Neural cell (in vitro differentiated cells): ENCODE measurements around the gene FGGY. TPM values are rescaled to one million over a fixed set of nuclear protein-coding genes. Genes with fewer than 3 reads are reported as not detected.

Source experiments
- H2AFZ ChIP-seq: fragments of 200-600, 300-800 bp; sonication (generic), shearing (Covaris generic); 2 replicates; pipeline ENCODE4 v1.6.0; 2014; ENCODE audit warnings: low read depth, mild to moderate bottlenecking, antibody characterized with exemption, low read length, moderate library complexity
- H3F3A ChIP-seq: fragments of 200-600 bp; shearing (Covaris generic); 2 replicates; pipeline ENCODE4 v1.6.1; 2016; ENCODE audit warnings: mild to moderate bottlenecking, moderate library complexity, mixed read lengths, antibody characterized with exemption, low read length; ENCODE audit not compliant: insufficient read depth, poor library complexity, severe bottlenecking
- H3K27ac ChIP-seq: fragments of 200-600, 300-800 bp; sonication (generic), shearing (Covaris generic); 2 replicates; pipeline ENCODE4 v1.5.1; 2014; ENCODE audit warnings: mild to moderate bottlenecking, low read length, moderate library complexity
- H3K27me3 ChIP-seq: fragments of 300-800, 200-600 bp; sonication (generic), shearing (Covaris generic); 2 replicates; pipeline ENCODE4 v1.6.0; 2014; ENCODE audit warnings: mild to moderate bottlenecking, low read depth, low read length, moderate library complexity; ENCODE audit not compliant: insufficient read depth
- H3K36me3 ChIP-seq: fragments of 300-800, 200-600 bp; sonication (generic), shearing (Covaris generic); 2 replicates; pipeline ENCODE4 v1.5.1; 2014; ENCODE audit warnings: mild to moderate bottlenecking, antibody characterized with exemption, low read length, moderate library complexity; ENCODE audit not compliant: insufficient read depth
- H3K4me2 ChIP-seq: fragments of 300-800, 200-600 bp; sonication (generic), shearing (Covaris generic); 2 replicates; pipeline ENCODE4 v1.6.0; 2014; ENCODE audit warnings: mild to moderate bottlenecking, low read length
- H3K4me3 ChIP-seq: fragments of 300-800, 200-600 bp; sonication (generic), shearing (Covaris generic); 2 replicates; pipeline ENCODE4 v1.5.1; 2014; ENCODE audit warnings: mild to moderate bottlenecking, low read length, moderate library complexity
- H3K79me2 ChIP-seq: fragments of 200-600 bp; shearing (Covaris generic); replicated peaks from 2 replicates; pipeline ENCODE4 v1.6.0; 2014; ENCODE audit warnings: mild to moderate bottlenecking, low read length, moderate library complexity; ENCODE audit not compliant: insufficient read depth
- H3K9ac ChIP-seq: fragments of 300-800, 200-600 bp; sonication (generic), shearing (Covaris generic); 2 replicates; pipeline ENCODE4 v1.6.1; 2016; ENCODE audit warnings: mild to moderate bottlenecking, low read length, mixed read lengths
- H3K9me2 ChIP-seq: fragments of 200-600 bp; shearing (Covaris generic); 2 replicates; pipeline ENCODE4 v1.6.1; 2016; ENCODE audit warnings: mild to moderate bottlenecking, low read length, mixed read lengths; ENCODE audit not compliant: insufficient read depth
- H3K9me3 ChIP-seq: fragments of 200-600, 300-800 bp; sonication (generic), shearing (Covaris generic); 2 replicates; pipeline ENCODE4 v1.6.1; 2016; ENCODE audit warnings: mild to moderate bottlenecking, mixed run types, low read length, moderate library complexity, mixed read lengths
- H4K20me1 ChIP-seq: fragments of 200-600 bp; shearing (Covaris generic); 2 replicates; pipeline ENCODE4 v1.6.1; 2016; ENCODE audit warnings: mild to moderate bottlenecking, mixed run types; ENCODE audit not compliant: insufficient read depth
- EP300 ChIP-seq: fragments of 450-650 bp; conservative IDR thresholded peaks from 2 replicates; pipeline ENCODE4 v1.6.1; 2014; ENCODE audit warnings: antibody characterized with exemption, mild to moderate bottlenecking, moderate library complexity; ENCODE audit not compliant: poor library complexity, severe bottlenecking
- EZH2 ChIP-seq: fragments of 200-600, 300-800 bp; shearing (Covaris generic), sonication (generic); IDR thresholded peaks from 2 replicates; pipeline ENCODE4 v1.6.1; 2014; ENCODE audit warnings: antibody characterized with exemption, low read length, borderline replicate concordance, mild to moderate bottlenecking; ENCODE audit not compliant: insufficient read depth, poor library complexity, severe bottlenecking
- MXI1 ChIP-seq: fragments of 450-650 bp; conservative IDR thresholded peaks from 2 replicates; pipeline ENCODE4 v1.6.1; 2014; ENCODE audit warnings: antibody characterized with exemption, mild to moderate bottlenecking; ENCODE audit not compliant: poor library complexity, severe bottlenecking
- POLR2AphosphoS5 ChIP-seq: IDR thresholded peaks from 2 replicates; pipeline ENCODE4 v1.6.1; 2012
- RAD21 ChIP-seq: fragments of 450-650 bp; conservative IDR thresholded peaks from 2 replicates; pipeline ENCODE4 v1.6.1; 2014; ENCODE audit warnings: antibody characterized with exemption, mild to moderate bottlenecking, moderate library complexity
- SMC3 ChIP-seq: fragments of 450-650 bp; conservative IDR thresholded peaks from 2 replicates; pipeline ENCODE4 v1.6.1; 2014; ENCODE audit warnings: antibody characterized with exemption, mild to moderate bottlenecking, moderate library complexity; ENCODE audit not compliant: poor library complexity
- TAF1 ChIP-seq: IDR thresholded peaks from 2 replicates; pipeline ENCODE4 v1.6.1; 2012; ENCODE audit warnings: low read depth
- polyA plus RNA-seq: library from polyadenylated mRNA; depleted of rRNA; stranded (reverse); fragments of >200 nt; gene quantifications from 2 replicates; pipeline ENCODE4 v1.2.3, GENCODE V29; 2014
- TF ChIP-seq, protein P1 (sequence below): fragments of 450-650 bp; IDR thresholded peaks from 2 replicates; pipeline ENCODE4 v1.5.1; 2014; ENCODE audit warnings: antibody characterized with exemption, mild to moderate bottlenecking, moderate library complexity; ENCODE audit not compliant: poor library complexity, severe bottlenecking
- TF ChIP-seq, protein P2 (sequence below): IDR thresholded peaks from 2 replicates; pipeline ENCODE4 v1.6.1; 2012; ENCODE audit warnings: borderline replicate concordance

Gene FGGY
- polyA plus RNA-seq, 1 donor from 2014 or later, result 7.4 TPM

DNA sequence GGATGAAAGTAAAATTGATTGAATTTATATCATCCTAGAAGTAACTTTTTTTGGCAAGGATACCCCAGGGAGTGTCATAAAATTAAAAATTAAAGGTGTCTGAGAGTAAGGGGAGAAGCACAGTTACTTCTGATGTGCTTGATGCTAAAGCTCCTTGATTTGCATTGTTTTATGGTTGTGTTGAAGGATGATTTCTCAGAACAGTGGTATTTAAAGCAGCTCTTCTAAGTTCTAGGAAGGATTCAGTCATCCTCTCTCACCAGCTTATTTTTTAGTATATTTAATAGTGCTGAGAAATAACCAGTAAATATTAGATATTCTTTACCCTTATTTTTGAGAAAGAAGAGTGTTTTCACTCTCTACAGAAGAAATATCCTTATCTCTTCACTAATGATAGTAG, 93.0 kb downstream of the FGGY start:
- Histone ChIP-seq H2AFZ (no peak overlapping the region), H3K27ac (no peak overlapping the region), H3K9me2 (no peaks in the 10 kb centered on the region), H3K27me3 (no peaks in the 10 kb centered on the region), H3K9me3 (no peaks in the 10 kb centered on the region), H4K20me1 (no peaks in the 10 kb centered on the region), H3K9ac (no peak overlapping the region), H3K36me3 (no peaks in the 10 kb centered on the region), H3K4me2 (no peak overlapping the region), H3K79me2 (no peaks in the 10 kb centered on the region), H3F3A (no peaks in the 10 kb centered on the region), H3K4me3 (no peak overlapping the region)
- TF ChIP-seq EP300, result no peak

DNA sequence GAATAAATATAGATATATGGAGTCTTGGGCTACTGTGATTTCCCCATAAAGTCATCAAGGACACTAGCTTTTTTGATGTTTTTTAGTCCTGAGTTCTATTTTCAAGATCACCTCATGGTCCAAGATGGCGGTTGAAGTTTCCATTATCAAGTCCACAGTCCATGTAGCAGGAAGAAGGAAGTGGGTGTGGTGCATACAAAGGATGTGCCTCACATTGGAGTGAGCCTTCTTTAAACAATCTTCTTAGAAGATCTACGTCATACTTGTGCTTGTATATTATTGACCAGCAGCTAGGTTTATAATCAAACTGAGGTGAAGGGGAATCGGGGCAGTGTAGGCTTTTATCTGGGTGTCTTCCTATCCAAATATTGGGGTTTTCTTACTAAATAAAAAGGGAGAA, 93.4 kb downstream of the FGGY start:
- Histone ChIP-seq H3K4me3 (no peak overlapping the region), H3K27me3 (no peaks in the 10 kb centered on the region), H3K9me3 (no peaks in the 10 kb centered on the region), H3K36me3 (no peaks in the 10 kb centered on the region), H3F3A (no peaks in the 10 kb centered on the region), H3K9me2 (no peaks in the 10 kb centered on the region), H3K4me2 (no peak overlapping the region), H3K9ac (no peak overlapping the region), H2AFZ (no peak overlapping the region), H3K79me2 (no peaks in the 10 kb centered on the region), H3K27ac (no peak overlapping the region), H4K20me1 (no peaks in the 10 kb centered on the region)
- TF ChIP-seq SMC3, result no peak
- TF ChIP-seq MXI1, result no peak
- TF ChIP-seq, protein P1, sequence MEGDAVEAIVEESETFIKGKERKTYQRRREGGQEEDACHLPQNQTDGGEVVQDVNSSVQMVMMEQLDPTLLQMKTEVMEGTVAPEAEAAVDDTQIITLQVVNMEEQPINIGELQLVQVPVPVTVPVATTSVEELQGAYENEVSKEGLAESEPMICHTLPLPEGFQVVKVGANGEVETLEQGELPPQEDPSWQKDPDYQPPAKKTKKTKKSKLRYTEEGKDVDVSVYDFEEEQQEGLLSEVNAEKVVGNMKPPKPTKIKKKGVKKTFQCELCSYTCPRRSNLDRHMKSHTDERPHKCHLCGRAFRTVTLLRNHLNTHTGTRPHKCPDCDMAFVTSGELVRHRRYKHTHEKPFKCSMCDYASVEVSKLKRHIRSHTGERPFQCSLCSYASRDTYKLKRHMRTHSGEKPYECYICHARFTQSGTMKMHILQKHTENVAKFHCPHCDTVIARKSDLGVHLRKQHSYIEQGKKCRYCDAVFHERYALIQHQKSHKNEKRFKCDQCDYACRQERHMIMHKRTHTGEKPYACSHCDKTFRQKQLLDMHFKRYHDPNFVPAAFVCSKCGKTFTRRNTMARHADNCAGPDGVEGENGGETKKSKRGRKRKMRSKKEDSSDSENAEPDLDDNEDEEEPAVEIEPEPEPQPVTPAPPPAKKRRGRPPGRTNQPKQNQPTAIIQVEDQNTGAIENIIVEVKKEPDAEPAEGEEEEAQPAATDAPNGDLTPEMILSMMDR, result no peak
- no peak for TF ChIP-seq EZH2
- no peak for TF ChIP-seq EP300
- no peak for TF ChIP-seq POLR2AphosphoS5
- TF ChIP-seq TAF1, result no peak

DNA sequence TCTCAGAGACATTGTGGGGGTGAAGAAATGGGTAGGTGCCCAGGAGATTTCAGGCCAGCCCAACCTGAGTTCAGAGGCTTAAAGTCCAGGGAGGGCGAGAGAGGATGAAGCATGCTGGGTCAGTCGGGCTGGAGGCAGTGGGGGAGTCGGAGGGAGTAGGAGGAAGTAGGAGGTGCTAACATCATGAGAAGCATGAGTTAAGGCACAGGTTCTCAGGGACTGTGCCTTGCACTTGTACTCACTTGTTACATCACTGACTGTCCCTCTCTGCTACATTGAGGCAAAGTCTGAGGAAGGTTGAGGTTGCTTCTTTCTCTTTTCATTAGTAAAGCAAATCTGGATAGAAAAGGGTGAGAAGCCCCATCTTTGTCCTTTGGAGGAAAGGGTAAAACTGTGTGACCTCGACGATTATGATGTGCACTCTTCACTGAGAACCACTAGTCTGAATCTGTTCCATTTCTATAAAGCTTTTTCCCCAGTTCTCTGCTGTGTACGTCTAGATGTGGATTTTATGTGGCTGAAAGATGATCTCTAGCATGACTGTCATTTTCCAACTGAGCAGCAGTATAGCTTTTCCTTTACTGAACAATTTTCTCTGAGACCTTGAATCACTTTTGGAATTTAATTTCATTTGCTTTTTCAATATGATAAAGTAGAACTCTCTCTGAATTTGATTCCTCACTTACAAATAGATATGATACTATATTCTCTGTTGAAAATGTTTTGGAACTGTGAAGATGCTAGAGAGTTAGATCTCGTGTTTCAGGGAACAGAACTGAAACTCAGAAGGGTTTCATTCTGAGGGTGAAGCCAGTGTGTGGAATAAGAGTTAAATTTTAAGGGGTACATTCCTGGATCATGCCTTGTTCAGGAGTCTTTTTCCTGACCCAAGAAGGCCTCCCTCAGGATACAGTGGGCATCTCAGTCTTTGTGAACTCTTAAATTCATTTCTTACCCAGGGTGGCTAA, 94.6 kb downstream of the FGGY start:
- Histone ChIP-seq H4K20me1 (no peaks in the 10 kb centered on the region), H3K9me2 (no peaks in the 10 kb centered on the region), H3K4me3 (no peak overlapping the region), H3K9ac (no peak overlapping the region), H3F3A (no peaks in the 10 kb centered on the region), H3K36me3 (no peaks in the 10 kb centered on the region), H3K27ac (no peak overlapping the region), H3K9me3 (no peaks in the 10 kb centered on the region), H3K4me2 (no peak overlapping the region), H3K27me3 (no peaks in the 10 kb centered on the region), H3K79me2 (no peaks in the 10 kb centered on the region), H2AFZ (no peak overlapping the region)
- TF ChIP-seq, protein P1, result no peak
- TF ChIP-seq RAD21 (no peak), EP300 (no peak), EZH2 (no peak), MXI1 (no peak), SMC3 (no peak), POLR2AphosphoS5 (no peak), TAF1 (no peak)
- TF ChIP-seq, protein P2, sequence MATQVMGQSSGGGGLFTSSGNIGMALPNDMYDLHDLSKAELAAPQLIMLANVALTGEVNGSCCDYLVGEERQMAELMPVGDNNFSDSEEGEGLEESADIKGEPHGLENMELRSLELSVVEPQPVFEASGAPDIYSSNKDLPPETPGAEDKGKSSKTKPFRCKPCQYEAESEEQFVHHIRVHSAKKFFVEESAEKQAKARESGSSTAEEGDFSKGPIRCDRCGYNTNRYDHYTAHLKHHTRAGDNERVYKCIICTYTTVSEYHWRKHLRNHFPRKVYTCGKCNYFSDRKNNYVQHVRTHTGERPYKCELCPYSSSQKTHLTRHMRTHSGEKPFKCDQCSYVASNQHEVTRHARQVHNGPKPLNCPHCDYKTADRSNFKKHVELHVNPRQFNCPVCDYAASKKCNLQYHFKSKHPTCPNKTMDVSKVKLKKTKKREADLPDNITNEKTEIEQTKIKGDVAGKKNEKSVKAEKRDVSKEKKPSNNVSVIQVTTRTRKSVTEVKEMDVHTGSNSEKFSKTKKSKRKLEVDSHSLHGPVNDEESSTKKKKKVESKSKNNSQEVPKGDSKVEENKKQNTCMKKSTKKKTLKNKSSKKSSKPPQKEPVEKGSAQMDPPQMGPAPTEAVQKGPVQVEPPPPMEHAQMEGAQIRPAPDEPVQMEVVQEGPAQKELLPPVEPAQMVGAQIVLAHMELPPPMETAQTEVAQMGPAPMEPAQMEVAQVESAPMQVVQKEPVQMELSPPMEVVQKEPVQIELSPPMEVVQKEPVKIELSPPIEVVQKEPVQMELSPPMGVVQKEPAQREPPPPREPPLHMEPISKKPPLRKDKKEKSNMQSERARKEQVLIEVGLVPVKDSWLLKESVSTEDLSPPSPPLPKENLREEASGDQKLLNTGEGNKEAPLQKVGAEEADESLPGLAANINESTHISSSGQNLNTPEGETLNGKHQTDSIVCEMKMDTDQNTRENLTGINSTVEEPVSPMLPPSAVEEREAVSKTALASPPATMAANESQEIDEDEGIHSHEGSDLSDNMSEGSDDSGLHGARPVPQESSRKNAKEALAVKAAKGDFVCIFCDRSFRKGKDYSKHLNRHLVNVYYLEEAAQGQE, result no peak
